Immature natural killer cell (primary cell): ENCODE measurements around the gene CD248. TPM values are rescaled to one million over a fixed set of nuclear protein-coding genes. Genes with fewer than 3 reads are reported as not detected.
"Not testable (repeated sequence)": the region's sequence is repeated elsewhere in the genome, so short reads cannot be mapped to it uniquely, and the experiment has no call there.

Experiments used
- DNase-seq, 3 donors: peaks; one replicate each; pipeline ENCODE4 v3.0.0; 2022; ENCODE audit warnings: mixed read lengths in 1 of 3
- H3K27ac Mint-ChIP-seq, 6 donors: one replicate each; pipeline ENCODE4 v1.8.0; 2020; ENCODE audit warnings: mixed read lengths in 6 of 6, mild to moderate bottlenecking in 5 of 6, inconsistent platforms in 4 of 6, moderate library complexity in 3 of 6
- H3K27me3 Mint-ChIP-seq, 3 donors: one replicate each; pipeline ENCODE4 v1.8.0; 2020 to 2021; ENCODE audit warnings: low read depth in 3 of 3, mild to moderate bottlenecking in 3 of 3, mixed read lengths in 3 of 3, moderate library complexity in 3 of 3, inconsistent platforms in 1 of 3
- H3K36me3 Mint-ChIP-seq, 3 donors: one replicate each; pipeline ENCODE4 v1.8.0; 2020; ENCODE audit warnings: mixed read lengths in 3 of 3, inconsistent platforms in 2 of 3, mild to moderate bottlenecking in 2 of 3
- H3K4me1 Mint-ChIP-seq, 2 donors: one replicate each; pipeline ENCODE4 v1.8.0; 2020; ENCODE audit warnings: inconsistent platforms in 2 of 2, mild to moderate bottlenecking in 2 of 2, mixed read lengths in 2 of 2, moderate library complexity in 1 of 2
- H3K4me3 Mint-ChIP-seq, 5 donors: one replicate each; pipeline ENCODE4 v1.8.0; 2020; ENCODE audit warnings: mild to moderate bottlenecking in 5 of 5, mixed read lengths in 5 of 5, inconsistent platforms in 3 of 5, moderate library complexity in 3 of 5
- H3K9me3 Mint-ChIP-seq, 6 donors: one replicate each; pipeline ENCODE4 v1.8.0; 2020; ENCODE audit warnings: mild to moderate bottlenecking in 6 of 6, mixed read lengths in 6 of 6, inconsistent platforms in 4 of 6, moderate library complexity in 3 of 6
- polyA plus RNA-seq, 3 donors: library from polyadenylated mRNA; unstranded; fragments of 300-500 nt; fragmentation: Illumina TruSeq; gene quantifications; one replicate each; pipeline ENCODE4 v1.2.3, GENCODE V29; 2021

Gene CD248
- polyA plus RNA-seq, 3 donors from 2014 or later: not detected

DNA sequence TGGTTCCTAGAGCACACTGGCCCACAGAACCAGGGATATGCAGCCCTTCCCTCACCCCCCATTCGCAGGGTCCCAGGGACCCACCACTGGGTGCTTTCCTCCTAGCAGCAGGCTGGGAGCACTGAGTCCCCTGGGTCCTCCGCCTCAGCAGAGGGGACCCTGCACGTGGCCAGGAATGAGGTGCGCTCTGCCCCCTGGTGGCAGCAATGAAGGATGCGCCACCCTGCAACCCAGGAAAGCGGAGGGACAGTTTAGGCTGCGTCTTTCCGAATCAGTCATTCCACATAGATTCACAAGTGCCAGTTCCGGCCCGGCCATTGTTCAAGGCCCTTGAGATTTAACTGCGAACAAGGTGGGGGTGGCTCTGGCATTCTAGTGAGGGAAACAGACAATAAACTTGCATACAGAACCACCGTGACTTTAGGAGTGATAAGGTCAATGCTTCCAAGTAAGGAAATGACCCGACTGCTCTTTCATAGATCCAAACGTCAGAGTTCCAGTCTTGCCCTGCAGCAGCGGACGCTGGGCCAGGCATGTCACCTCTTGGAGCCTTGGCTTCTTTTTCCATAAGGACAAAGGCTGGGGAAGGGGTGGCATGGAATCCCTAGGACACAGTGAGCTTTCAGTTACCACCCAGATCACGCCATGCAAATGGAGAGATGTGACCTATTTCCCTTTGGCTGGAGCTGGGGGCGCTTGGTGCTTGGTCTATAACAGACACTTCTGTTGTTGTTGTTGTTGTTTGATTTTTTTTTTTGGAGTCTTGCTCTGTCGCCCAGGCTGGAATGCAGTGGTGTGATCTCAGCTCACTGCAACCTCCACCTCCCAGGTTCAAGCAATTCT lies 11.7 kb upstream of the CD248 start:
- peak overlapping the region; percentile 23 to 71 (median 58) for H3K4me3 Mint-ChIP-seq
- peak; percentile 76 to 81 (median 80) for DNase-seq
- peak overlapping the region; percentile 78 to 96 (median 83) for H3K27ac Mint-ChIP-seq
- H3K9me3 Mint-ChIP-seq: no peaks in the 10 kb centered on the region
- peaks cover 22 to 39% of the 10 kb centered on the region in 2 donors for H3K4me1 Mint-ChIP-seq
- H3K27me3 Mint-ChIP-seq: peaks cover 0 to 24% (median 6%) of the 10 kb centered on the region in 3 donors
- H3K36me3 Mint-ChIP-seq: no peaks in the 10 kb centered on the region

DNA sequence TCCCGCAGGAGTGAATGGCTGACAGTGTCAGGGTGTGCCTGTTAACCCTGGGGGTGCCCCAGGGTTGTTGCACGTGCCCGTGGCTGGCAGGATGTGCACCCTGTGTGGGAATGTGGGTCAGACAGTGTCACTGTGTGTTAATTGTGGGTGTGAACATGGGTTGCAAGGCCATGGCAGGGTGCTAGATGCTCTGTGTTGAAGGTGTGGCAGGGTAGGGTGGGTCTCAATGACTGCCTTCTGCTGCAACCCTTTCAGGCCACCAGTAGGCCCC lies 11.1 kb upstream of the CD248 start:
- Mint-ChIP-seq H3K4me1 (peaks cover 22 to 39% of the 10 kb centered on the region in 2 donors), H3K27ac (peak overlapping the region; percentile 67 to 96 (median 83)), H3K4me3 (peak overlapping the region; percentile 23 to 71 (median 58)), H3K36me3 (no peaks in the 10 kb centered on the region), H3K9me3 (no peaks in the 10 kb centered on the region), H3K27me3 (peaks cover 0 to 24% (median 6%) of the 10 kb centered on the region in 3 donors)
- peak; percentile 87 to 89 (median 88) for DNase-seq

DNA sequence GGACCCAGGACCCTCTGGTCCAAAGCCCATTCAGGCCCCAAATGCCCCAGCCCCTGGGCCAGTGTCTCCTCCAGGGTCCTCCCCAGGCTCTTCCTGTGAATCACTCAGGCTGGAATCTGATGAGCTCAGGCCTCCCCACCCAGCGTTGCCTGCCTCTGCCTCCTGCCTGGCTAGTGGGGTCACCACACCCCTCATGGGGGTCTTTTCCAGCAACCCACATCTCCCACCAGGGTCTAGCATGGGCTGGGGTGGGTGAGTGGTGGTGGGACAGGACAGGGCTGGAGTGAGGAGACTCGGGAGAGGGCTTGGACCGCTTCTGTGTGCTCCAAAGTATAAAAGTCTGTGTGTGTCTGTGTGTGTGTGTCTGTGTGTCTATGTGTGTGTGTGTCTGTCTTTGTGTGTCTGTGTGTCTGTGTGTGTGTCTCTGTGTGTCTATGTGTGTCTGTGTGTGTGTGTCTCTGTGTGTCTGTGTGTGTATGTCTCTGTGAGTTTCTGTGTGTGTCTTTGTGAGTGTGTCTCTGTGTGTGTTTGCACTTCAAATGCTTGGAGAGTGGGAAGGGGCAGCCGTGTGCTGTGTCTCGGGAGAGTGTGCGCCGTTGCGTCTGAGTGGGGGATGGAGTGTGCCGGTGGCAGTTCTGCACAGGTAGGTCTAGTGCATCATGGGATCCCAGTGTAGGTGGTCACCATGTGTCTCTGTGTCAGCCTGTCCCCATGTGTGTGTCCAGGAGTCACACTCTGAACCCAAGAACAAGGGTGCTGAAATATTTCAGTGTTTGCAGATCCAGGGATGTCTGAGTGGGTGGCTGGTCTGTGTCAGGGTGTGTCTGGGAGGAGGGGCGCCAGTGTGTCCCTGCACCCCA lies 10.6 kb upstream of the CD248 start:
- no peaks in the 10 kb centered on the region for H3K9me3 Mint-ChIP-seq
- no peaks in the 10 kb centered on the region for H3K36me3 Mint-ChIP-seq
- peaks cover 22 to 39% of the 10 kb centered on the region in 2 donors for H3K4me1 Mint-ChIP-seq
- peak overlapping the region; percentile 18 to 62 (median 58) for H3K4me3 Mint-ChIP-seq
- peaks cover 0 to 21% (median 6%) of the 10 kb centered on the region in 3 donors for H3K27me3 Mint-ChIP-seq
- DNase-seq: no peak
- peak overlapping the region; percentile 67 to 96 (median 83) for H3K27ac Mint-ChIP-seq

DNA sequence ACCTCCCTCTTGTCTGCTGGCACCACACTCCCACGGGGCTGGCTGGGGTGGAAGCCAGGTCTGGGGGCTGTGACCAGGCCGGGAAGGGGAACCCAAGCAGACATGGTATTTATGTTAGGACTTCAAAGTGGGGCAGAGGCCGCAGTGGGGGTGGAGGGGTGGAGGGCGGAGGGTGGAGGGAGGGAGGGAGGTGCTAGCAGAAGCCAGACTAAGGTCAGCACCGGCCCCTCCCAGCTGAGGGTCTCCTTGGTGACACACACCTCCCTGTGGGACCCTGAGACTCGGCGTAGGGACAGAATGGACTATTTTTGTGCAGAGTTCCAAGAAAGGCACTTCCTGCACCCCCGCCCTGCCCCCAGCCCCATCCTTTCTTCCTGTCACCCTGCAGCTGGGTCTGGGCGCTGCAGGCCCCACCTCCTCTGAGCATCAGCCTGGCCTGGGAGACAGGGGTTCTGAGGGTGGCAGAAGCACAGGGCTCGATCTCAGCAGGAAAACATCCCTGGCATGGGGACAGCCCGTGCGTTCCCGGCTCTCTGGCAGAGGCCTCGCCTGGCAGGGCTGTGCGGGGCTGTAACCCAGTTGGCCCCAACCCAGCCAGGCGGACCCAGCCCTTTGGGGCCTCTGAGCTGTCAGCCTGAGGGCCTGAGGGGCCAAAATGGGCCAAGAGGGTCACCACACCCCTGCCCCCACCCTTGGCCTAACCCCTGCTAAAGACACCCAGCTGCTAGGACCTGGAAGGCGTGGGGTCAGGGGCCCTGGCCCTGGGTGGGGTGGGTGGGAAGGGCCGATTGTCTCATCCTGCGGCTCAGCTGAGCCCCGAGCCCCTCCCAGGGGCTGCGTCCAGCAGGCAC lies 9.6 kb upstream of the CD248 start:
- no peak overlapping the region for H3K4me3 Mint-ChIP-seq
- H3K9me3 Mint-ChIP-seq: no peaks in the 10 kb centered on the region
- DNase-seq: no peak
- H3K4me1 Mint-ChIP-seq: peaks cover 22 to 39% of the 10 kb centered on the region in 2 donors
- no peaks in the 10 kb centered on the region for H3K36me3 Mint-ChIP-seq
- peak overlapping the region in 3 of 6 donors; percentile 5 to 69 (median 34) for H3K27ac Mint-ChIP-seq
- peaks cover 0 to 18% (median 6%) of the 10 kb centered on the region in 3 donors for H3K27me3 Mint-ChIP-seq

DNA sequence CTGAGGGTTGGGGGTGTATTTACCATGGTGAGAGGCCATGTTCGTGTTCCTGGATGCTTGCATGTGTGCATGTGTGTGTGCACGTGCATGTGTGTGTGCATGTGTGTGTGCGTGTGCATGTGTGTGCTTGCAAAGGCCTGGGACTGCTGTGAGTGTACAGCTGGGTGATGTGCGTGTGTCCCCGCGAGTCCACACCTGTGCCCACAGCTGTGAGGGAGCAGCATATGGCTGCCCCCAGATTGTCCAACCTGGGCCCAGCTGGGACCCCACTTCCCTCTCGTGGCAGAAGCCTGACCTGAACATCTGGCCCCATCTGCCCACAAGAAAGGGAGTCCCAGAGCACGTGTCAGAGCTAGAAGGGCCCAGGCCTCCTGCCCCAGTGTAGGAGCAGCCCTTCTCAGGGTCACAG lies 8.4 kb upstream of the CD248 start:
- Mint-ChIP-seq H3K27ac (peak overlapping the region in 2 of 6 donors; percentile 62 to 69), H3K36me3 (no peaks in the 10 kb centered on the region), H3K27me3 (peaks cover 0 to 18% (median 6%) of the 10 kb centered on the region in 3 donors), H3K4me3 (no peak overlapping the region), H3K4me1 (peaks cover 22 to 36% of the 10 kb centered on the region in 2 donors), H3K9me3 (peaks cover 0 to 2% (median under 1%) of the 10 kb centered on the region in 6 donors)
- no peak for DNase-seq

DNA sequence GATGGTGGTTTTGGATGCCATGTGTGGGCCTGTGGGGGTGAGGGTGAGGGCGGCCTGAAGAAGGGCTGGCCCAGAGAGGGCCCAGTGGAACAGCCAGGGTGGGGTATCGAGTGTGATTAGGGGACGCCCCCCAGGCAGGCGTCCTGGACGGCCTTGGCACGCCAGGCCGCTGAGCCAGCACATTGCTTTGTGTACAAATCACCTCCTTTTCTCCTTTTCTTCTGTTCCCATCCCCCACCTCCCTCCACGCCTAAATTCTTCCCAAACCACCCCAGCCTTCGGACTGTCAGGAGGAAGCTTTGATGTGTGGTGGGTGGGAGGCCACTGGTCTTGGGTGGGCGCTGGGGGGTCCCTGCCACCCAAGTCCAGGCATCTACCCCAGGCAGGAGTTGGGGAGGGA lies 7.8 kb upstream of the CD248 start:
- Mint-ChIP-seq H3K27ac (peak overlapping the region in 3 of 6 donors; percentile 12 to 21 (median 19)), H3K9me3 (peaks cover 0 to 5% (median 2%) of the 10 kb centered on the region in 6 donors), H3K4me1 (peaks cover 22 to 34% of the 10 kb centered on the region in 2 donors), H3K27me3 (peaks cover 0 to 17% (median 6%) of the 10 kb centered on the region in 3 donors), H3K36me3 (no peaks in the 10 kb centered on the region), H3K4me3 (no peak overlapping the region)
- no peak for DNase-seq

DNA sequence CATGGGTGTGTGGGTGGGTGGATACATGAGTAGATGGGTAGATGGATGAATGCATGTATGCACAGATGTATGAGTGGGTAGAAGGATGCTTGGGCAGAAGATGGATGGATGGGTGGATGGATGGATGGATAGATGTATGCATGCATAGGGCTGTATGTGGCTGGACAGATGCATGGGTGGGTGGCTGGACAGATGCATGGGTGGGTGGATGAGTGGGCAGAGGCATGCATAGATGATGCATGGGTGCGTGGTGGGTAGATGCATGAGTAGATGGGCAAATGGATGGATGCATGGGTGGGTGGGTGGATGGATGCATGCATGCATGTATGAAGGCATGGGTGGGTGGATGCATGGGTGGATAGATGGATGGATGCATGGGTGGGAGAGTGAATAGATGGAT lies 6.8 kb upstream of the CD248 start:
- no peak overlapping the region for H3K4me3 Mint-ChIP-seq
- peaks cover 1 to 18% (median 12%) of the 10 kb centered on the region in 3 donors for H3K27me3 Mint-ChIP-seq
- H3K36me3 Mint-ChIP-seq: no peaks in the 10 kb centered on the region
- H3K27ac Mint-ChIP-seq: no peak overlapping the region
- no peak for DNase-seq
- H3K4me1 Mint-ChIP-seq: peaks cover 17 to 29% of the 10 kb centered on the region in 2 donors
- peaks cover 0 to 5% (median 2%) of the 10 kb centered on the region in 6 donors for H3K9me3 Mint-ChIP-seq

DNA sequence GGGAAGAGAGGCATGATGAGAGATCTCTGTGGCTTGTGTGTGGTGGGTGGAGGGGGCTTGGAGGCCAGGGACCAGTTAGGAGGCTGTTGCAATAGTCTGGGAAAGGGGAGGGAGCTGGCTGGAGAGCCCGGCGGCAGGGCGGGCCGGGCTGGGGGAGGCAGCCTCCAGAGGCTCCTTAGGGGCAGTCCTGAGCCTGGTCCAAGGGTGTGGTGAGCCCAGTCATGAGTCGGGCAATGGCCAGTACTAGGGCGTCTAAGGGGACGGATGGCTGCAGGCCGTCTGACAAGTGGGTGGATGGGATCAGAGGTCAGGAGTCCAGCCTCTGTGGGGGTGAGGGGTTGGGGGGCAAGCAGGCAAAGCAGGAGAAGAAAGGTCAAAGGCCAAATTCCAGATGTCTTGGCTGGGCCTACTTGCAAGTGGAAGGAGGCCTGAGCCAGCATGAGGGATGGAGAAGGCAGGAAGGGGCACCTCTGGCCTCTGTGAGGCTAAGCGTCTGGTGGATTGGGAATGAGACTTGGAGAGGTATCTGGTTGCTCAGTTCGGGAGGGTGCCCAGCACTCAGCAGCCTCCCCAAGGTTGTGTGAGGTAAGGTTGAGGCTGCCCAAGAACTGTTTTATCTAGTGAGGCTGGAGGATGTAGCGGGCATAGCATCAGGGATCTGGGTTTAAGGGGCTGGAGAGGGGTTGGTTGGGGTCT lies 6.0 kb upstream of the CD248 start:
- Mint-ChIP-seq H3K27me3 (peaks cover 5 to 10% (median 10%) of the 10 kb centered on the region in 3 donors), H3K4me3 (no peak overlapping the region), H3K27ac (peak overlapping the region in 1 of 6 donors; percentile 30), H3K36me3 (no peaks in the 10 kb centered on the region), H3K9me3 (peaks cover 0 to 5% (median 2%) of the 10 kb centered on the region in 6 donors), H3K4me1 (peaks cover 9 to 29% of the 10 kb centered on the region in 2 donors)
- DNase-seq: no peak

DNA sequence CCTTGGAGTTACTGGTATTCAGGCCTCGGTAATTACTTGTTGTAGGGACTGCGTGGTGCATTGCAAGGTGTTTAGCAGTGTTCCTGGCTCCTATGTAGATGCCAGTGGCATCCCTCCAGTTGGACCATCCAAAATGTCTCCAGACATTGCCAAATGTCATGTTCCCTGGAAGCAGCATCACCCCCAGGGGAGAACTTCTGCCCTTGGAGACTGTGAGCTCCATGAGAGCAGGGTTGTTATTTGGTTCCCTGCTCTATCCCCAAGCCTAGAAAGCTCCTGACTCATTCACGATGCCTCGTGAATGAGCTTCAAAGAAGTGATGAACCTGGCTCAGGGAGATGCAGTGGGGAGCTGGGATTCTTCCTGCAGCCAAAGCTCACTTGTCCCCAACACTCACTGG lies 4.8 kb upstream of the CD248 start:
- DNase-seq: no peak
- Mint-ChIP-seq H3K36me3 (no peaks in the 10 kb centered on the region), H3K27me3 (peaks cover 8 to 9% (median 9%) of the 10 kb centered on the region in 3 donors), H3K4me3 (no peak overlapping the region), H3K4me1 (peaks cover 5 to 27% of the 10 kb centered on the region in 2 donors), H3K9me3 (peaks cover 0 to 5% (median 2%) of the 10 kb centered on the region in 6 donors), H3K27ac (peak overlapping the region in 1 of 6 donors; percentile 30)

DNA sequence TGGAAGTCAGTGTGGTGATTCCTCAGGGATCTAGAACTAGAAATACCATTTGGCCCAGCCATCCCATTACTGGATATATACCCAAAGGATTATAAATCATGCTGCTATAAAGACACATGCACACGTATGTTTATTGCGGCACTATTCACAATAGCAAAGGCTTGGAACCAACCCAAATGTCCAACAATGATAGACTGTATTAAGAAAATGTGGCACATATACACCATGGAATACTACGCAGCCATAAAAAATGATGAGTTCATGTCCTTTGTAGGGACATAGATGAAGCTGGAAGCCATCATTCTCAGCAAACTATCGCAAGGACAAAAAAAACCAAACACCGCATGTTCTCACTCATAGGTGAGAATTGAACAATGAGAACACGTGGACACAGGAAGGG lies 3.9 kb upstream of the CD248 start:
- DNase-seq, H3K4me3 Mint-ChIP-seq, H3K9me3 Mint-ChIP-seq, H3K36me3 Mint-ChIP-seq, H3K27ac Mint-ChIP-seq: not testable (repeated sequence)
- Mint-ChIP-seq H3K4me1 (peaks cover 5 to 21% of the 10 kb centered on the region in 2 donors), H3K27me3 (peaks cover 8 to 12% (median 11%) of the 10 kb centered on the region in 3 donors)

DNA sequence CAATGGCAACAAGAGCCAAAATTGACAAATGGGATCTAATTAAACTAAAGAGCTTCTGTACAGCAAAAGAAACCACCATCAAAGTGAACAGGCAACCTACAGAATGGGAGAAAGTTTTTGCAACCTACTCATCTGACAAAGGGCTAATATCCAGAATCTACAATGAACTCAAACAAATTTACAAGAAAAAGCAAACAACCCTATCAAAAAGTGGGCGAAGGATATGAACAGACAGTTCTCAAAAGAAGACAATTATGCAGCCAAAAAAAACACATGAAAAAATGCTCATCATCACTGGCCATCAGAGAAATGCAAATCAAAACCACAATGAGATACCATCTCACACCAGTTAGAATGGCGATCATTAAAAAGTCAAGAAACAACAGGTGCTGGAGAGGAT lies 3.4 kb upstream of the CD248 start:
- not testable (repeated sequence) for H3K36me3 Mint-ChIP-seq
- Mint-ChIP-seq H3K4me1 (peaks cover 5 to 22% of the 10 kb centered on the region in 2 donors), H3K27me3 (peaks cover 10 to 14% (median 12%) of the 10 kb centered on the region in 3 donors)

DNA sequence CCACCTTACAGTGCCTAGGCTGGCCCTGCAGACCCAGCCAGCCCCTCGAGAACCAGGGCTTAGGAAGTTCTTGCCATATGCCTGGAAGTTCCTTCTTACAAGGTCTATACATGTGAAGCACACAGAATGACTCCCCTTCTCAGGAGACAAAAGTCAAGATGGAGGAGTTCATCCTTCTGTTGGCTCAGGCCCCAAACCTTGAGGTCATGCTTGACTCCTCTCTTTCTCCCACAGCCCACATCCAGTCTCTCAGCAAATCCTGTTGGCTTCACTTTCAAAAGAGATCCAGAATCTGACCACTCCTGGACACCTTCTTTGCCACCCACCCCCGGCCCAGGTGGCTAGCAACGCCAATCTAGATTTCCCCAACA lies 1.7 kb upstream of the CD248 start:
- peak overlapping the region in 1 of 5 donors; percentile 46 for H3K4me3 Mint-ChIP-seq
- H3K4me1 Mint-ChIP-seq: peaks cover 5 to 27% of the 10 kb centered on the region in 2 donors

More for the DNA sequence above, 3.4 kb upstream of the CD248 start:
- not testable (repeated sequence) for DNase-seq, H3K9me3 Mint-ChIP-seq
- peak overlapping the region in 3 of 6 donors; percentile 32 to 53 (median 42) for H3K27ac Mint-ChIP-seq
- peak overlapping the region in 1 of 5 donors; percentile 2 for H3K4me3 Mint-ChIP-seq

More for the DNA sequence above, 1.7 kb upstream of the CD248 start:
- Mint-ChIP-seq H3K27me3 (peaks cover 7 to 20% (median 12%) of the 10 kb centered on the region in 3 donors), H3K9me3 (peaks cover 0 to 5% (median 2%) of the 10 kb centered on the region in 6 donors), H3K36me3 (no peaks in the 10 kb centered on the region), H3K27ac (peak overlapping the region in 5 of 6 donors; percentile 7 to 84 (median 56))
- no peak for DNase-seq
